ENCODE measurements around the gene FYN.

The FYN gene

GRCh38 chr6:111701146-111701545 is 172.1 kb downstream of the FYN start:
- POLR2A ChIA-PET, result no interaction called here
- no peak for TF ChIP-seq CTCF (IDR thresholded peaks at IDR 0.05; ENCODE audit: insufficient read depth, low read length, missing control alignments)
- no peak for DNase-seq (ENCODE audit: low read depth, low spot score)
- CTCF ChIA-PET, result interaction anchor here (0.8 kb wide), 1 partner anchor 344 kb away, joined by 3 read pairs; no protein-coding TSS in a partner anchor
- H3K4me3 ChIP-seq (ENCODE audit: low read depth, low read length), result no peak overlapping the region

- DNase-seq (ENCODE audit: low read depth, low spot score), result no peak
- TF ChIP-seq CTCF (IDR thresholded peaks at IDR 0.05; ENCODE audit: insufficient read depth, low read length, missing control alignments), result no peak
- ChIA-PET POLR2A (no interaction called here), CTCF (interaction anchor here (1.7 kb wide), 1 partner anchor 22 kb away, joined by 4 read pairs; no protein-coding TSS in a partner anchor)
- H3K4me3 ChIP-seq (ENCODE audit: low read depth, low read length), result no peak overlapping the region
These were observed 173.0 kb downstream of the FYN start for GRCh38 chr6:111700135-111700690.

GRCh38 chr6:111699123-111699522 is 174.1 kb downstream of the FYN start:
- no peak for DNase-seq (ENCODE audit: low read depth, low spot score)
- CTCF ChIA-PET, result interaction anchor here (1.7 kb wide), 1 partner anchor 23 kb away, joined by 4 read pairs; no protein-coding TSS in a partner anchor
- TF ChIP-seq CTCF (IDR thresholded peaks at IDR 0.05; ENCODE audit: insufficient read depth, low read length, missing control alignments), result no peak
- no peak overlapping the region for H3K4me3 ChIP-seq (ENCODE audit: low read depth, low read length)
- POLR2A ChIA-PET, result no interaction called here

- POLR2A ChIA-PET, result no interaction called here
- no peak for DNase-seq (ENCODE audit: low read depth, low spot score)
- no peak overlapping the region for H3K4me3 ChIP-seq (ENCODE audit: low read depth, low read length)
- CTCF ChIA-PET, result interaction anchor here (1.4 to 5.3 kb wide), 3 partner anchors 13 to 345 kb away, joined by 4 to 34 read pairs (median 18); no protein-coding TSS in a partner anchor
- no peak for TF ChIP-seq CTCF (IDR thresholded peaks at IDR 0.05; ENCODE audit: insufficient read depth, low read length, missing control alignments)
These were observed 176.4 kb downstream of the FYN start for GRCh38 chr6:111696814-111697213.

GRCh38 chr6:111692327-111693164 is 180.7 kb downstream of the FYN start:
- CTCF ChIA-PET, result interaction anchor here (0.8 to 5.3 kb wide), 3 partner anchors 17 to 349 kb away, joined by 3 to 34 read pairs (median 3); no protein-coding TSS in a partner anchor
- no peak for TF ChIP-seq CTCF (IDR thresholded peaks at IDR 0.05; ENCODE audit: insufficient read depth, low read length, missing control alignments)
- no peak overlapping the region for H3K4me3 ChIP-seq (ENCODE audit: low read depth, low read length)
- POLR2A ChIA-PET, result no interaction called here
- no peak for DNase-seq (ENCODE audit: low read depth, low spot score)
